IPS-18c (cell line): ENCODE measurements around the gene COL1A2.

Source experiments
- H3K4me3 ChIP-seq: 2 replicates; pipeline ENCODE4 v1.7.0; 2013; ENCODE audit warnings: low read depth, mild to moderate bottlenecking, low read length, moderate library complexity; ENCODE audit not compliant: insufficient read depth
- H3K9me3 ChIP-seq: one replicate; pipeline ENCODE4 v1.6.1; 2013; ENCODE audit warnings: mild to moderate bottlenecking, low read length, moderate library complexity; ENCODE audit not compliant: control insufficient read depth, insufficient read depth

Gene COL1A2

GRCh38 chr7:94422136-94422535, 27.4 kb downstream of the COL1A2 start:
- Histone ChIP-seq H3K9me3 (no peaks in the 10 kb centered on the region), H3K4me3 (no peak overlapping the region)

- no peak overlapping the region for H3K4me3 ChIP-seq
- no peaks in the 10 kb centered on the region for H3K9me3 ChIP-seq
Observed at GRCh38 chr7:94422827-94423460, 28.2 kb downstream of the COL1A2 start.

- H3K9me3 ChIP-seq = no peaks in the 10 kb centered on the region
- no peak overlapping the region for H3K4me3 ChIP-seq
Observed at GRCh38 chr7:94423863-94424735, 29.4 kb downstream of the COL1A2 start.

- no peak overlapping the region for H3K4me3 ChIP-seq
- H3K9me3 ChIP-seq = no peaks in the 10 kb centered on the region
Observed at GRCh38 chr7:94425546-94425945, 30.9 kb downstream of the COL1A2 start.

GRCh38 chr7:94426980-94427875, 32.5 kb downstream of the COL1A2 start:
- Histone ChIP-seq H3K9me3 (no peaks in the 10 kb centered on the region), H3K4me3 (no peak overlapping the region)

GRCh38 chr7:94429153-94429552, 34.5 kb downstream of the COL1A2 start:
- Histone ChIP-seq H3K4me3 (no peak overlapping the region), H3K9me3 (no peaks in the 10 kb centered on the region)

GRCh38 chr7:94431176-94431575, 36.5 kb downstream of the COL1A2 start:
- H3K4me3 ChIP-seq = no peak overlapping the region

GRCh38 chr7:94431619-94432280, 37.1 kb downstream of the COL1A2 start:
- no peaks in the 10 kb centered on the region for H3K9me3 ChIP-seq
- no peak overlapping the region for H3K4me3 ChIP-seq

More at GRCh38 chr7:94431176-94431575, 36.5 kb downstream of the COL1A2 start:
- no peaks in the 10 kb centered on the region for H3K9me3 ChIP-seq

GRCh38 chr7:94432281-94432670, 37.6 kb downstream of the COL1A2 start:
- H3K4me3 ChIP-seq = no peak overlapping the region
- no peaks in the 10 kb centered on the region for H3K9me3 ChIP-seq

GRCh38 chr7:94432817-94433216, 38.1 kb downstream of the COL1A2 start:
- Histone ChIP-seq H3K9me3 (no peaks in the 10 kb centered on the region), H3K4me3 (no peak overlapping the region)

GRCh38 chr7:94433224-94433623, 38.5 kb downstream of the COL1A2 start:
- H3K4me3 ChIP-seq = no peak overlapping the region
- no peaks in the 10 kb centered on the region for H3K9me3 ChIP-seq

- Histone ChIP-seq H3K9me3 (no peaks in the 10 kb centered on the region), H3K4me3 (no peak overlapping the region)
Observed at GRCh38 chr7:94434042-94434441, 39.3 kb downstream of the COL1A2 start.

GRCh38 chr7:94436018-94436604, 41.4 kb downstream of the COL1A2 start:
- no peak overlapping the region for H3K4me3 ChIP-seq

GRCh38 chr7:94436700-94437099, 42.0 kb downstream of the COL1A2 start:
- no peak overlapping the region for H3K4me3 ChIP-seq
- no peaks in the 10 kb centered on the region for H3K9me3 ChIP-seq

More at GRCh38 chr7:94436018-94436604, 41.4 kb downstream of the COL1A2 start:
- H3K9me3 ChIP-seq = no peaks in the 10 kb centered on the region

GRCh38 chr7:94439893-94440381, 45.2 kb downstream of the COL1A2 start:
- no peaks in the 10 kb centered on the region for H3K9me3 ChIP-seq
- no peak overlapping the region for H3K4me3 ChIP-seq

- H3K4me3 ChIP-seq = no peak overlapping the region
- H3K9me3 ChIP-seq = no peaks in the 10 kb centered on the region
Observed at GRCh38 chr7:94440451-94441039, 45.9 kb downstream of the COL1A2 start.
